HepG2 (cell line): ENCODE measurements around the gene IHH. TPM values are rescaled to one million over a fixed set of nuclear protein-coding genes. Genes with fewer than 3 reads are reported as not detected.

ENCODE experiments used
- ATF7-NPFF ChIP-seq: sonication (generic); formaldehyde crosslinking; IDR thresholded peaks from 2 replicates; pipeline ENCODE4 v1.8.1; 2023; ENCODE audit warnings: mild to moderate bottlenecking, low read depth, missing genetic modification reagents, moderate library complexity
- BHLHE40 ChIP-seq: IDR thresholded peaks from 2 replicates; pipeline ENCODE4 v1.6.1; 2011; ENCODE audit warnings: low read length, improper control_type of control experiment
- FOXM1 ChIP-seq: sonication (generic); formaldehyde crosslinking; IDR thresholded peaks from 2 replicates; pipeline ENCODE4 v1.5.0; 2020; ENCODE audit warnings: missing genetic modification reagents
- HDAC6 ChIP-seq: fragments of 200-600 bp; sonication (generic); IDR thresholded peaks from 2 replicates; pipeline ENCODE4 v1.7.0; 2017; ENCODE audit warnings: mild to moderate bottlenecking, antibody characterized with exemption, low read length, low read depth
- HOXA5 ChIP-seq: sonication (generic); formaldehyde crosslinking; IDR thresholded peaks from 2 replicates; pipeline ENCODE4 v1.4.0; 2020; ENCODE audit warnings: missing genetic modification reagents
- KAT2B ChIP-seq: fragments of 150-350 bp; IDR thresholded peaks from 2 replicates; pipeline ENCODE4 v1.6.1; 2014; ENCODE audit warnings: low read depth, low read length, borderline replicate concordance
- MAF1 ChIP-seq: sonication (generic); formaldehyde crosslinking; IDR thresholded peaks from 2 replicates; pipeline ENCODE4 v1.5.0; 2020; ENCODE audit warnings: missing genetic modification reagents, borderline replicate concordance
- PHF20 ChIP-seq: sonication (generic); formaldehyde crosslinking; IDR thresholded peaks from 2 replicates; pipeline ENCODE4 v1.5.0; 2020; ENCODE audit warnings: mild to moderate bottlenecking, missing genetic modification reagents
- PHF21A ChIP-seq: sonication (generic); formaldehyde crosslinking; IDR thresholded peaks from 2 replicates; pipeline ENCODE4 v1.5.0; 2020; ENCODE audit warnings: mild to moderate bottlenecking, missing genetic modification reagents
- RXRB ChIP-seq: IDR thresholded peaks from 2 replicates; pipeline ENCODE4 v1.6.1; 2016; ENCODE audit warnings: borderline replicate concordance, missing genetic modification reagents, missing compliant biosample characterization
- SUZ12 ChIP-seq: fragments of 150-350 bp; IDR thresholded peaks from 2 replicates; pipeline ENCODE4 v1.6.1; 2014; ENCODE audit warnings: low read depth, low read length
- TCF12 ChIP-seq, 2 experiments: fragments of 450-650 bp in 1 of 2; sonication (generic) in 1 of 2; formaldehyde crosslinking in 1 of 2; IDR thresholded peaks; 2 replicates each; pipeline versions ENCODE4 v1.6.1 to v1.8.0; 2017 to 2022; ENCODE audit warnings: antibody characterized with exemption in 1 of 2, mild to moderate bottlenecking in 1 of 2, missing genetic modification reagents in 1 of 2, moderate library complexity in 1 of 2
- ZBTB1 ChIP-seq: sonication (generic); formaldehyde crosslinking; IDR thresholded peaks from 2 replicates; pipeline ENCODE4 v1.4.0; 2020; ENCODE audit warnings: missing genetic modification reagents, borderline replicate concordance
- ZFP41 ChIP-seq: sonication (generic); formaldehyde crosslinking; IDR thresholded peaks from 2 replicates; pipeline ENCODE4 v1.4.0; 2020; ENCODE audit warnings: mild to moderate bottlenecking, missing genetic modification reagents, borderline replicate concordance
- ZNF10 ChIP-seq: sonication (generic); formaldehyde crosslinking; IDR thresholded peaks from 2 replicates; pipeline ENCODE4 v1.4.0; 2020; ENCODE audit warnings: mild to moderate bottlenecking, low read depth, missing genetic modification reagents, borderline replicate concordance
- ZNF232 ChIP-seq: sonication (generic); formaldehyde crosslinking; IDR thresholded peaks from 2 replicates; pipeline ENCODE4 v1.4.0; 2020; ENCODE audit warnings: missing genetic modification reagents, borderline replicate concordance
- ZNF326 ChIP-seq: sonication (generic); formaldehyde crosslinking; IDR thresholded peaks from 2 replicates; pipeline ENCODE4 v1.4.0; 2020; ENCODE audit warnings: missing genetic modification reagents, borderline replicate concordance
- ZNF468 ChIP-seq: sonication (generic); formaldehyde crosslinking; IDR thresholded peaks from 2 replicates; pipeline ENCODE4 v1.8.0; 2022; ENCODE audit warnings: mild to moderate bottlenecking, moderate library complexity, missing genetic modification reagents
- ZNF484 ChIP-seq: sonication (generic); formaldehyde crosslinking; IDR thresholded peaks from 2 replicates; pipeline ENCODE4 v1.5.1; 2020; ENCODE audit warnings: mild to moderate bottlenecking, low read depth, missing genetic modification reagents, borderline replicate concordance
- ZNF556 ChIP-seq: sonication (generic); formaldehyde crosslinking; IDR thresholded peaks from 2 replicates; pipeline ENCODE4 v1.4.0; 2020; ENCODE audit warnings: mild to moderate bottlenecking, missing genetic modification reagents, borderline replicate concordance
- ZNF557 ChIP-seq: sonication (generic); formaldehyde crosslinking; IDR thresholded peaks from 2 replicates; pipeline ENCODE4 v1.4.0; 2020; ENCODE audit warnings: missing genetic modification reagents
- ZNF589 ChIP-seq: sonication (generic); formaldehyde crosslinking; conservative IDR thresholded peaks from 2 replicates; pipeline ENCODE4 v1.8.0; 2022; ENCODE audit warnings: mild to moderate bottlenecking, moderate library complexity, missing genetic modification reagents
- ZNF761 ChIP-seq: sonication (generic); formaldehyde crosslinking; conservative IDR thresholded peaks from 2 replicates; pipeline ENCODE4 v1.4.0; 2020; ENCODE audit warnings: mild to moderate bottlenecking, missing genetic modification reagents
- polyA plus RNA-seq, 8 experiments: library from polyadenylated mRNA; depleted of rRNA in 3 of 8; stranded (reverse) in 7 of 8; unstranded in 1 of 8; fragments of >200 nt; fragmentation: Illumina TruSeq in 4 of 8; extraction: Trizol in 4 of 8; gene quantifications; 2 replicates each; pipeline versions ENCODE4 v1.2.1 to v1.2.3, GENCODE V29; 2011 to 2016; ENCODE audit warnings: low read depth in 4 of 8, missing spikeins in 1 of 8, mixed read lengths in 1 of 8; ENCODE audit not compliant: insufficient read depth in 1 of 8
- total RNA-seq, 5 experiments: library from RNA; depleted of rRNA; stranded (reverse); fragments of >200 nt; fragmentation: Illumina TruSeq; extraction: Trizol; gene quantifications; 2 replicates each; pipeline ENCODE4 v1.2.3, GENCODE V29; 2016; ENCODE audit warnings: low read depth in 1 of 5
- TF ChIP-seq, protein P1 (sequence below): sonication (generic); formaldehyde crosslinking; IDR thresholded peaks from 2 replicates; pipeline ENCODE4 v1.5.0; 2020; ENCODE audit warnings: missing genetic modification reagents, mild to moderate bottlenecking, borderline replicate concordance
- TF ChIP-seq, protein P2 (sequence below): sonication (generic); formaldehyde crosslinking; IDR thresholded peaks from 2 replicates; pipeline ENCODE4 v1.5.0; 2020; ENCODE audit warnings: missing genetic modification reagents
- TF ChIP-seq, protein P3 (sequence below): sonication (generic); formaldehyde crosslinking; IDR thresholded peaks from 2 replicates; pipeline ENCODE4 v1.8.0; 2022; ENCODE audit warnings: mild to moderate bottlenecking, missing genetic modification reagents; ENCODE audit not compliant: insufficient replicate concordance

The IHH gene
- total and polyA plus RNA-seq, 2 of the 13 experiments (the other 11 are each of a cell fraction or from before 2014, with no cell fraction given), result 0.42 TPM; not detected in 1

DNA sequence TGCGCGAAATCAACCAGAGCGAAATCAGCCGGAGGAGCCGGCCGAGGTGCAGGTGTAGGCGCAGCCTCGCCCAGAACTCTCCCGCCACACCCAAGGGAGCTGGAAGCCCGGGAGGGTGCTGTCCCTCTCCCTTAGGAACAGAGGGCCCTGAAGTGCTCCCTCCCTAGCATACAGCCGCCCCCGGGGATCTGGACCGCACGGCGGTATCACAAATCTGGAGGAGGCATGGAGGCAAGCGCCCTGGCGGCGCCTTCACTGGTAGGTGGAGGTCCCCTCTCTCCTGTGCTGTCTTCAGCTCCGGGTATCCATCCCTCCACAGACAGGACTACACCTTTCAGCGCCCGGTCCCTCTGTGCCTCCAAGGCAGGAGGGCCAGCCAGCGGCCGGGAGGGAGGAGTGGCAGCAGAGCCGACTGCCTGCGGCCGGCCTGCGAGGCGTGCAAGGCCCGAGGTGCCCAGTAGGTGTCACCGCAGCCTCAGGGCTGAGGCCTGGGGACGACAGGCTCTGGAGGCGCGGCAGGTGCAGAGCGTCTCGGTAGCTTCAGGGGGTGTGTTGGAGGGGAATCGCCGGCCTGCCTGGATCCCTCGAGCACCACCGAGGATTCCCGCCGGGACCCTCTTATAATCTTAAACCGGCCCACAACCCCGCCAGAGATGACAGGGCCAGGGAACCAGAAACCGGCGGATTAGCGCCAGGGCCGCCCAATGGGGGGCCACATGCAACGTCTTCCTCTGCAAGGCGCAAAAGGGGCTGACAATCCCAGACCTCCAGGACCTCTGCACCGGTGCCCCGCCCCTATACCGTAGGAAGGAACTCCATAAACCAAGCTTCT is 2.8 kb downstream of the IHH start (continued):
- TF ChIP-seq PHF20 (CRISPR knock-in tag) (no peak), ZBTB1 (CRISPR knock-in tag) (no peak), ZNF10 (CRISPR knock-in tag) (no peak), HDAC6 (no peak), ZNF557 (no peak), HOXA5 (peak; percentile 88; the same call in 1 of the 2 replicates), SUZ12 (no peak), RXRB (CRISPR knock-in tag) (peak; percentile 70; the same call in 1 of the 2 replicates), TCF12 (IDR thresholded peaks at IDR 0.05) (no peak), TCF12 (CRISPR knock-in tag; IDR thresholded peaks at IDR 0.05) (no peak), ZNF232 (CRISPR knock-in tag) (peak; percentile 30; the same call in 1 of the 2 replicates), ZNF326 (no peak), ZNF761 (no peak), MAF1 (CRISPR knock-in tag) (no peak), BHLHE40 (peak; percentile 45), ATF7-NPFF (CRISPR knock-in tag) (no peak; the same call in 1 of the 2 replicates), FOXM1 (no peak), KAT2B (no peak), PHF21A (CRISPR knock-in tag) (no peak), ZFP41 (CRISPR knock-in tag) (no peak), ZNF484 (CRISPR knock-in tag) (no peak), ZNF556 (CRISPR knock-in tag) (no peak), ZNF589 (no peak), ZNF468 (CRISPR knock-in tag) (no peak; the same call in 1 of the 2 replicates)
- TF ChIP-seq, protein P1, sequence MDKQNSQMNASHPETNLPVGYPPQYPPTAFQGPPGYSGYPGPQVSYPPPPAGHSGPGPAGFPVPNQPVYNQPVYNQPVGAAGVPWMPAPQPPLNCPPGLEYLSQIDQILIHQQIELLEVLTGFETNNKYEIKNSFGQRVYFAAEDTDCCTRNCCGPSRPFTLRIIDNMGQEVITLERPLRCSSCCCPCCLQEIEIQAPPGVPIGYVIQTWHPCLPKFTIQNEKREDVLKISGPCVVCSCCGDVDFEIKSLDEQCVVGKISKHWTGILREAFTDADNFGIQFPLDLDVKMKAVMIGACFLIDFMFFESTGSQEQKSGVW (CRISPR knock-in tag), result no peak
- TF ChIP-seq, protein P2, sequence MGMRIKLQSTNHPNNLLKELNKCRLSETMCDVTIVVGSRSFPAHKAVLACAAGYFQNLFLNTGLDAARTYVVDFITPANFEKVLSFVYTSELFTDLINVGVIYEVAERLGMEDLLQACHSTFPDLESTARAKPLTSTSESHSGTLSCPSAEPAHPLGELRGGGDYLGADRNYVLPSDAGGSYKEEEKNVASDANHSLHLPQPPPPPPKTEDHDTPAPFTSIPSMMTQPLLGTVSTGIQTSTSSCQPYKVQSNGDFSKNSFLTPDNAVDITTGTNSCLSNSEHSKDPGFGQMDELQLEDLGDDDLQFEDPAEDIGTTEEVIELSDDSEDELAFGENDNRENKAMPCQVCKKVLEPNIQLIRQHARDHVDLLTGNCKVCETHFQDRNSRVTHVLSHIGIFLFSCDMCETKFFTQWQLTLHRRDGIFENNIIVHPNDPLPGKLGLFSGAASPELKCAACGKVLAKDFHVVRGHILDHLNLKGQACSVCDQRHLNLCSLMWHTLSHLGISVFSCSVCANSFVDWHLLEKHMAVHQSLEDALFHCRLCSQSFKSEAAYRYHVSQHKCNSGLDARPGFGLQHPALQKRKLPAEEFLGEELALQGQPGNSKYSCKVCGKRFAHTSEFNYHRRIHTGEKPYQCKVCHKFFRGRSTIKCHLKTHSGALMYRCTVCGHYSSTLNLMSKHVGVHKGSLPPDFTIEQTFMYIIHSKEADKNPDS (CRISPR knock-in tag), result no peak
- TF ChIP-seq, protein P3, sequence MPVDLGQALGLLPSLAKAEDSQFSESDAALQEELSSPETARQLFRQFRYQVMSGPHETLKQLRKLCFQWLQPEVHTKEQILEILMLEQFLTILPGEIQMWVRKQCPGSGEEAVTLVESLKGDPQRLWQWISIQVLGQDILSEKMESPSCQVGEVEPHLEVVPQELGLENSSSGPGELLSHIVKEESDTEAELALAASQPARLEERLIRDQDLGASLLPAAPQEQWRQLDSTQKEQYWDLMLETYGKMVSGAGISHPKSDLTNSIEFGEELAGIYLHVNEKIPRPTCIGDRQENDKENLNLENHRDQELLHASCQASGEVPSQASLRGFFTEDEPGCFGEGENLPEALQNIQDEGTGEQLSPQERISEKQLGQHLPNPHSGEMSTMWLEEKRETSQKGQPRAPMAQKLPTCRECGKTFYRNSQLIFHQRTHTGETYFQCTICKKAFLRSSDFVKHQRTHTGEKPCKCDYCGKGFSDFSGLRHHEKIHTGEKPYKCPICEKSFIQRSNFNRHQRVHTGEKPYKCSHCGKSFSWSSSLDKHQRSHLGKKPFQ, result no peak
